A549 (cell line): Measurements from ENCODE around the gene SLCO3A1. TPM values are rescaled to one million over a fixed set of nuclear protein-coding genes. Genes with fewer than 3 reads are reported as not detected.

Experiments used
- ATAC-seq, 2 experiments: fragments of 200-7000 bp in 1 of 2; fragments of >200 bp in 1 of 2; cut with Nextera tagmentation in 1 of 2; cut with Tn5 transposase in 1 of 2; 3 replicates each; pipeline versions ENCODE4 v1.8.0 to v1.9.1; 2018 to 2020; ENCODE audit warnings: mild to moderate bottlenecking in 1 of 2, moderate library complexity in 1 of 2
- CTCF ChIA-PET: fragments of 300-600 bp; sonication (Branson Sonifier 250); formaldehyde crosslinking; extraction: SDS; loops from one replicate; lab custom pipeline; 2021; ENCODE audit warnings: antibody characterized with exemption, inconsistent platforms; lab: Yijun Ruan, JAX
- POLR2A ChIA-PET: fragments of 350-600 bp; formaldehyde crosslinking; extraction: SDS; loops from one replicate; lab custom pipeline; 2021; ENCODE audit warnings: antibody characterized with exemption, inconsistent platforms; lab: Yijun Ruan, JAX
- DNase-seq, 2 experiments: peaks; one replicate each; pipeline versions ENCODE4 v3.0.0 to v3.0.0-alpha.2; 2011 to 2016; ENCODE audit warnings: low read depth in 1 of 2, low spot score in 1 of 2
- FAIRE-seq: peaks from 2 replicates; lab custom pipeline; 2011; peaks lifted over from hg19 to GRCh38; lab: Jason Lieb, UNC
- H3K27ac ChIP-seq, 2 experiments: fragments of >200 bp; sonication (Bioruptor Twin); formaldehyde crosslinking; 3 replicates each; pipeline ENCODE4 v1.5.1; 2016 to 2017
- H3K4me1 ChIP-seq: fragments of >200 bp; sonication (Bioruptor Twin); formaldehyde crosslinking; 3 replicates; pipeline ENCODE4 v1.6.1; 2016
- H3K4me2 ChIP-seq: fragments of >200 bp; sonication (Bioruptor Twin); formaldehyde crosslinking; 3 replicates; pipeline ENCODE4 v1.6.1; 2016
- H3K4me3 ChIP-seq: fragments of >200 bp; sonication (Bioruptor Twin); formaldehyde crosslinking; 3 replicates; pipeline ENCODE4 v1.5.1; 2016
- H3K9me3 ChIP-seq: fragments of >200 bp; sonication (Bioruptor Twin); formaldehyde crosslinking; 3 replicates; pipeline ENCODE4 v1.6.1; 2016
- BCL3 ChIP-seq: fragments of >200 bp; sonication (Bioruptor Twin); formaldehyde crosslinking; IDR thresholded peaks from 3 replicates; pipeline ENCODE4 v1.6.1; 2016
- BHLHE40 ChIP-seq: IDR thresholded peaks from 2 replicates; pipeline ENCODE4 v1.6.1; 2012; ENCODE audit warnings: low read depth, low read length, inconsistent platforms
- CBX2 ChIP-seq: fragments of 200-600 bp; sonication (generic); IDR thresholded peaks from 2 replicates; pipeline ENCODE4 v1.6.1; 2016; ENCODE audit warnings: low read depth, mild to moderate bottlenecking, borderline replicate concordance
- ELK1 ChIP-seq: fragments of 150-350 bp; IDR thresholded peaks from 2 replicates; pipeline ENCODE4 v1.6.1; 2014; ENCODE audit warnings: low read depth, mild to moderate bottlenecking, low read length
- FOSL2 ChIP-seq, 2 experiments: fragments of 450-650 bp in 1 of 2; fragments of >200 bp in 1 of 2; sonication (Bioruptor Twin) in 1 of 2; formaldehyde crosslinking; IDR thresholded peaks; 2 replicates each; pipeline versions ENCODE4 v1.5.0 to v1.6.1; 2016 to 2020; ENCODE audit warnings: mild to moderate bottlenecking in 1 of 2, moderate library complexity in 1 of 2
- HES2 ChIP-seq: fragments of >200 bp; sonication (Bioruptor Twin); formaldehyde crosslinking; IDR thresholded peaks from 2 replicates; pipeline ENCODE4 v1.6.1; 2016
- HEYL ChIP-seq: fragments of 250-450 bp; sonication (Bioruptor Pico); IDR thresholded peaks from 2 replicates; pipeline ENCODE4 v1.8.0; 2021; ENCODE audit warnings: mild to moderate bottlenecking, moderate library complexity
- HMGXB4 ChIP-seq: fragments of 250-450 bp; sonication (Bioruptor Pico); IDR thresholded peaks from 2 replicates; pipeline ENCODE4 v1.5.0; 2021; ENCODE audit warnings: mild to moderate bottlenecking, moderate library complexity, borderline replicate concordance
- HOXA7 ChIP-seq: fragments of 250-450 bp; sonication (Bioruptor Pico); IDR thresholded peaks from 2 replicates; pipeline ENCODE4 v1.5.0; 2020; ENCODE audit warnings: mild to moderate bottlenecking, moderate library complexity
- HOXB13 ChIP-seq: fragments of 250-450 bp; sonication (Bioruptor Pico); IDR thresholded peaks from 2 replicates; pipeline ENCODE4 v1.5.0; 2020; ENCODE audit warnings: low read depth, mild to moderate bottlenecking, moderate library complexity
- HOXB5 ChIP-seq: fragments of 250-450 bp; sonication (Bioruptor Pico); IDR thresholded peaks from 2 replicates; pipeline ENCODE4 v1.5.0; 2020; ENCODE audit warnings: mild to moderate bottlenecking, moderate library complexity
- JUN ChIP-seq, 2 experiments: fragments of >200 bp; sonication (Bioruptor Twin); formaldehyde crosslinking; IDR thresholded peaks; 2 replicates in 1 of 2; 3 replicates in 1 of 2; pipeline ENCODE4 v1.6.1; 2016 to 2017
- JUNB ChIP-seq: fragments of >200 bp; sonication (Bioruptor Twin); formaldehyde crosslinking; IDR thresholded peaks from 2 replicates; pipeline ENCODE4 v1.6.1; 2016
- MAFK ChIP-seq: fragments of 450-650 bp; IDR thresholded peaks from 2 replicates; pipeline ENCODE4 v1.6.1; 2014; ENCODE audit not compliant: partially characterized antibody
- MAX ChIP-seq: IDR thresholded peaks from 2 replicates; pipeline ENCODE4 v1.6.1; 2012
- MYC ChIP-seq: IDR thresholded peaks from 2 replicates; pipeline ENCODE4 v1.6.1; 2012; ENCODE audit warnings: mild to moderate bottlenecking, inconsistent platforms, low read length, improper control_type of control experiment, borderline replicate concordance
- NFE2L2 ChIP-seq: fragments of 150-350 bp; conservative IDR thresholded peaks from 2 replicates; pipeline ENCODE4 v1.6.1; 2014; ENCODE audit warnings: low read length
- PBX3 ChIP-seq: IDR thresholded peaks from 2 replicates; pipeline ENCODE4 v1.6.1; 2012
- POLR2A ChIP-seq: IDR thresholded peaks from 2 replicates; pipeline ENCODE4 v1.6.1; 2012; ENCODE audit warnings: mild to moderate bottlenecking, low read length
- RAD21 ChIP-seq, 2 experiments: fragments of >200 bp in 1 of 2; sonication (Bioruptor Twin) in 1 of 2; formaldehyde crosslinking in 1 of 2; IDR thresholded peaks in 1 of 2; conservative IDR thresholded peaks in 1 of 2; 2 replicates in 1 of 2; 3 replicates in 1 of 2; pipeline ENCODE4 v1.6.1; 2012 to 2018; ENCODE audit warnings: inconsistent platforms in 1 of 2
- RCOR1 ChIP-seq: fragments of 150-350 bp; IDR thresholded peaks from 2 replicates; pipeline ENCODE4 v1.6.1; 2014; ENCODE audit warnings: antibody characterized with exemption, low read length, low read depth
- SREBF2 ChIP-seq: fragments of 450-650 bp; IDR thresholded peaks from 2 replicates; pipeline ENCODE4 v1.6.1; 2014; ENCODE audit warnings: mild to moderate bottlenecking, moderate library complexity
- TFCP2L1 ChIP-seq: fragments of 250-450 bp; sonication (Bioruptor Pico); IDR thresholded peaks from 2 replicates; pipeline ENCODE4 v1.5.0; 2021; ENCODE audit warnings: mild to moderate bottlenecking
- USF2 ChIP-seq: fragments of 450-650 bp; IDR thresholded peaks from 2 replicates; pipeline ENCODE4 v1.6.1; 2014; ENCODE audit warnings: antibody characterized with exemption
- ZNF302 ChIP-seq: fragments of 250-450 bp; sonication (Bioruptor Pico); IDR thresholded peaks from 2 replicates; pipeline ENCODE4 v1.9.0; 2021; ENCODE audit warnings: inconsistent platforms, mild to moderate bottlenecking, moderate library complexity
- ZSCAN20 ChIP-seq: fragments of 250-450 bp; sonication (Bioruptor Pico); IDR thresholded peaks from 2 replicates; pipeline ENCODE4 v1.8.0; 2022; ENCODE audit warnings: mild to moderate bottlenecking, moderate library complexity
- WGBS: methylation state at CpG from one replicate; pipeline ENCODE4 v1.1.6; 2017; ENCODE audit errors: missing lambda C conversion rate; 5-methylcytosine and 5-hydroxymethylcytosine counted together
- polyA plus RNA-seq, 4 experiments: library from polyadenylated mRNA; depleted of rRNA in 3 of 4; stranded (reverse); fragments of >200 nt; fragmentation: RNase III in 1 of 4; extraction: RNeasy Plus Mini Kit Qiagen cat#74134 plus additional on column Dnase treatment in 1 of 4; gene quantifications; 2 replicates in 3 of 4; 3 replicates in 1 of 4; pipeline ENCODE4 v1.2.3, GENCODE V29; 2011 to 2017

SLCO3A1 gene
- polyA plus RNA-seq, 2 of the 4 experiments (the other 2 are of a cell fraction): 16.8 to 17.0 TPM

GRCh38 chr15:92021792-92022191, 168.3 kb downstream of the SLCO3A1 start (continued):
- no peak for TF ChIP-seq BCL3
- TF ChIP-seq, all 56 proteins: peak for 0

- Histone ChIP-seq H3K9me3 (no peaks in the 10 kb centered on the region), H3K4me2 (no peak overlapping the region), H3K27ac (no peak overlapping the region), H3K4me1 (no peaks in the 10 kb centered on the region), H3K4me3 (no peak overlapping the region)
- ATAC-seq (no peak), DNase-seq (no peak), FAIRE-seq (no peak)
- CTCF ChIA-PET: interaction anchor here (0.5 kb wide), 1 partner anchor 721 kb away, joined by 5 read pairs; no protein-coding TSS in a partner anchor
- TF ChIP-seq ELK1 (no peak), HEYL (CRISPR knock-in tag) (no peak), POLR2A (no peak), JUNB (no peak), NFE2L2 (no peak), RCOR1 (no peak), USF2 (no peak), HOXB5 (CRISPR knock-in tag) (no peak), JUN (IDR thresholded peaks at IDR 0.05) (no peak), TFCP2L1 (CRISPR knock-in tag) (no peak), HES2 (no peak), FOSL2 (IDR thresholded peaks at IDR 0.05) (no peak), FOSL2 (CRISPR knock-in tag; IDR thresholded peaks at IDR 0.05) (no peak)
- WGBS: 29% methylated on average over 1 of the region's 1 CpG
- POLR2A ChIA-PET: no interaction called here
Observed at GRCh38 chr15:92023965-92024364, 170.5 kb downstream of the SLCO3A1 start.

GRCh38 chr15:92025706-92026270, 172.3 kb downstream of the SLCO3A1 start:
- H3K27ac ChIP-seq: no peak overlapping the region
- H3K4me3 ChIP-seq: no peak overlapping the region
- WGBS: 66% methylated on average over 10 of the region's 10 CpGs
- H3K4me1 ChIP-seq: no peaks in the 10 kb centered on the region
- no peak for ATAC-seq
- POLR2A ChIA-PET: no interaction called here
- H3K9me3 ChIP-seq: no peaks in the 10 kb centered on the region
- no peak overlapping the region for H3K4me2 ChIP-seq
- CTCF ChIA-PET: no interaction called here
- no peak for FAIRE-seq
- DNase-seq: no peak
- no peak for TF ChIP-seq SREBF2
- TF ChIP-seq HOXB13 (CRISPR knock-in tag): no peak
- TF ChIP-seq CBX2: no peak
- TF ChIP-seq MYC: no peak
- TF ChIP-seq HES2: no peak
- no peak for TF ChIP-seq MAX
- TF ChIP-seq HOXA7 (CRISPR knock-in tag): no peak
- TF ChIP-seq ZSCAN20 (CRISPR knock-in tag): no peak
- TF ChIP-seq PBX3: no peak
- no peak for TF ChIP-seq HMGXB4 (CRISPR knock-in tag)
- TF ChIP-seq RAD21 (conservative IDR thresholded peaks at IDR 0.05 in 1 of 2, IDR thresholded peaks at IDR 0.05 in 1 of 2): no peak
- no peak for TF ChIP-seq BCL3
- TF ChIP-seq MAFK: no peak
- TF ChIP-seq ZNF302 (CRISPR knock-in tag): no peak
- TF ChIP-seq BHLHE40: no peak
